HEK293 (cell line): ENCODE measurements around the gene MARVELD1.

Source experiments
- CTCF ChIA-PET: fragments of 350-600 bp; formaldehyde crosslinking; extraction: SDS; loops from one replicate; lab custom pipeline; 2021; ENCODE audit warnings: antibody characterized with exemption; lab: Yijun Ruan, JAX
- POLR2A ChIA-PET: fragments of 300-600 bp; formaldehyde crosslinking; extraction: SDS; loops from one replicate; lab custom pipeline; 2020; ENCODE audit warnings: antibody characterized with exemption, inconsistent platforms; lab: Yijun Ruan, JAX
- H3K27ac ChIP-seq: fragments of 200-500 bp; sonication (Bioruptor generic); 2 replicates; pipeline ENCODE4 v1.5.1; 2014; ENCODE audit warnings: low read depth, low read length, control low read depth, inconsistent platforms; ENCODE audit errors: extremely low read depth
- H3K36me3 ChIP-seq, 2 experiments: fragments of 200-500 bp in 1 of 2; sonication (Bioruptor generic) in 1 of 2; 1 replicate in 1 of 2; 2 replicates in 1 of 2; pipeline ENCODE4 v1.5.1; 2014 to 2017; ENCODE audit warnings: inconsistent platforms in 2 of 2, low read length in 2 of 2; ENCODE audit not compliant: control insufficient read depth in 2 of 2, insufficient read depth in 1 of 2
- H3K4me1 ChIP-seq: fragments of 200-500 bp; sonication (Bioruptor generic); 2 replicates; pipeline ENCODE4 v1.5.1; 2014; ENCODE audit warnings: mild to moderate bottlenecking, low read length, inconsistent platforms; ENCODE audit not compliant: control insufficient read depth, insufficient read depth
- H3K4me3 ChIP-seq: 2 replicates; pipeline ENCODE4 v1.5.1; 2011; ENCODE audit warnings: low read depth, mild to moderate bottlenecking, control low read depth, low read length, moderate library complexity
- H3K9me3 ChIP-seq: fragments of 200-500 bp; sonication (Bioruptor generic); 2 replicates; pipeline ENCODE4 v1.5.1; 2014; ENCODE audit warnings: low read depth, low read length, inconsistent platforms; ENCODE audit not compliant: control insufficient read depth, insufficient read depth
- BCL11A ChIP-seq: fragments of 450-650 bp; formaldehyde crosslinking; IDR thresholded peaks from 2 replicates; pipeline ENCODE4 v1.5.1; 2016; ENCODE audit warnings: low read depth, missing biosample characterization, missing genetic modification characterization
- GFI1B ChIP-seq: fragments of 450-650 bp; formaldehyde crosslinking; IDR thresholded peaks from 2 replicates; pipeline ENCODE4 v1.5.1; 2016; ENCODE audit warnings: missing biosample characterization, missing genetic modification characterization
- GLI2 ChIP-seq: fragments of 450-650 bp; formaldehyde crosslinking; IDR thresholded peaks from 2 replicates; pipeline ENCODE4; 2017; ENCODE audit warnings: missing biosample characterization, missing genetic modification characterization, low read depth, borderline replicate concordance
- HOXD13 ChIP-seq: sonication (generic); formaldehyde crosslinking; IDR thresholded peaks from 2 replicates; pipeline ENCODE4 v1.8.0; 2022; ENCODE audit warnings: missing genetic modification reagents, borderline replicate concordance
- OSR2 ChIP-seq: fragments of 450-650 bp; formaldehyde crosslinking; IDR thresholded peaks from 2 replicates; pipeline ENCODE4 v1.5.1; 2016; ENCODE audit warnings: missing biosample characterization, missing genetic modification characterization
- PRDM4 ChIP-seq: fragments of 450-650 bp; formaldehyde crosslinking; IDR thresholded peaks from 2 replicates; pipeline ENCODE4 v1.5.1; 2017; ENCODE audit warnings: missing biosample characterization, missing genetic modification characterization
- SCRT1 ChIP-seq: fragments of 450-650 bp; formaldehyde crosslinking; IDR thresholded peaks from 2 replicates; pipeline ENCODE4 v1.5.1; 2016; ENCODE audit warnings: missing biosample characterization, missing genetic modification characterization, borderline replicate concordance
- ZFHX2 ChIP-seq: fragments of 450-650 bp; formaldehyde crosslinking; conservative IDR thresholded peaks from 2 replicates; pipeline ENCODE4 v1.5.1; 2016; ENCODE audit warnings: missing biosample characterization, missing genetic modification characterization
- ZFP69B ChIP-seq: fragments of 450-650 bp; formaldehyde crosslinking; IDR thresholded peaks from 2 replicates; pipeline ENCODE4 v1.5.1; 2016; ENCODE audit warnings: missing biosample characterization, missing genetic modification characterization
- ZNF114 ChIP-seq: fragments of 450-650 bp; formaldehyde crosslinking; IDR thresholded peaks from 2 replicates; pipeline ENCODE4 v1.5.0; 2017; ENCODE audit warnings: missing biosample characterization, missing genetic modification characterization
- ZNF19 ChIP-seq: fragments of 450-650 bp; formaldehyde crosslinking; IDR thresholded peaks from 2 replicates; pipeline ENCODE4; 2016; ENCODE audit warnings: missing biosample characterization, missing genetic modification characterization, low read depth
- ZNF223 ChIP-seq: fragments of 450-650 bp; formaldehyde crosslinking; IDR thresholded peaks from 2 replicates; pipeline ENCODE4 v1.5.1; 2016; ENCODE audit warnings: missing biosample characterization, missing genetic modification characterization
- ZNF23 ChIP-seq: fragments of 450-650 bp; formaldehyde crosslinking; IDR thresholded peaks from 2 replicates; pipeline ENCODE4 v1.5.1; 2016; ENCODE audit warnings: missing biosample characterization, missing genetic modification characterization, borderline replicate concordance
- ZNF366 ChIP-seq: fragments of 450-650 bp; formaldehyde crosslinking; conservative IDR thresholded peaks from 2 replicates; pipeline ENCODE4 v1.5.1; 2016; ENCODE audit warnings: missing biosample characterization, missing genetic modification characterization
- ZNF37A ChIP-seq: fragments of 450-650 bp; IDR thresholded peaks from 2 replicates; pipeline ENCODE4 v1.5.1; 2018; ENCODE audit warnings: missing biosample characterization, missing genetic modification characterization
- ZNF426 ChIP-seq: fragments of 450-650 bp; formaldehyde crosslinking; IDR thresholded peaks from 2 replicates; pipeline ENCODE4 v1.5.1; 2017; ENCODE audit warnings: missing biosample characterization, missing genetic modification characterization, mild to moderate bottlenecking, inconsistent platforms, moderate library complexity
- ZNF639 ChIP-seq: fragments of 450-650 bp; formaldehyde crosslinking; IDR thresholded peaks from 2 replicates; pipeline ENCODE4 v1.5.1; 2016; ENCODE audit warnings: missing biosample characterization, missing genetic modification characterization
- ZNF747 ChIP-seq: fragments of 450-650 bp; formaldehyde crosslinking; IDR thresholded peaks from 2 replicates; pipeline ENCODE4 v1.5.1; 2016; ENCODE audit warnings: missing biosample characterization, missing genetic modification characterization
- ZNF76 ChIP-seq: fragments of 450-650 bp; formaldehyde crosslinking; IDR thresholded peaks from 2 replicates; pipeline ENCODE4; 2016; ENCODE audit warnings: low read depth, missing biosample characterization, missing genetic modification characterization, borderline replicate concordance
- ZNF830 ChIP-seq: fragments of 450-650 bp; IDR thresholded peaks from 2 replicates; pipeline ENCODE4 v1.5.0; 2018; ENCODE audit warnings: missing biosample characterization, missing genetic modification characterization, low read depth, mild to moderate bottlenecking, moderate library complexity
- TF ChIP-seq, protein P1 (sequence below): fragments of 450-650 bp; formaldehyde crosslinking; IDR thresholded peaks from 2 replicates; pipeline ENCODE4 v1.5.1; 2016; ENCODE audit warnings: missing biosample characterization, missing genetic modification characterization
- TF ChIP-seq, protein P2 (sequence below): fragments of 450-650 bp; formaldehyde crosslinking; conservative IDR thresholded peaks from 2 replicates; pipeline ENCODE4 v1.5.1; 2016; ENCODE audit warnings: low read depth, missing biosample characterization, missing genetic modification characterization
- TF ChIP-seq, protein P3 (sequence below): fragments of 450-650 bp; formaldehyde crosslinking; IDR thresholded peaks from 2 replicates; pipeline ENCODE4 v1.5.1; 2016; ENCODE audit warnings: missing biosample characterization, missing genetic modification characterization

Gene MARVELD1

GRCh38 chr10:97748116-97748515 is 34.6 kb downstream of the MARVELD1 start:
- Histone ChIP-seq H3K4me3 (no peak overlapping the region), H3K36me3 (peaks cover 24 to 94% of the 10 kb centered on the region in 2 experiments), H3K27ac (no peak overlapping the region), H3K4me1 (no peaks in the 10 kb centered on the region), H3K9me3 (no peaks in the 10 kb centered on the region)
- CTCF ChIA-PET = interaction anchor here (0.8 to 2.2 kb wide), 3 partner anchors 11 to 165 kb away, joined by 3 to 5 read pairs (median 3); no protein-coding TSS in a partner anchor
- TF ChIP-seq OSR2 (no peak), PRDM4 (tag by site-specific recombination) (no peak), BCL11A (tag by site-specific recombination) (no peak), ZNF114 (tag by site-specific recombination) (no peak), ZNF747 (tag by site-specific recombination) (no peak), ZNF426 (tag by site-specific recombination) (no peak), ZNF639 (tag by site-specific recombination) (no peak), ZNF366 (tag by site-specific recombination) (no peak), ZNF37A (tag by site-specific recombination) (no peak), ZFP69B (tag by site-specific recombination) (no peak), ZFHX2 (tag by site-specific recombination) (no peak), GFI1B (tag by site-specific recombination) (no peak), ZNF19 (tag by site-specific recombination) (no peak), ZNF23 (tag by site-specific recombination) (no peak)
- POLR2A ChIA-PET = interaction anchor here (0.6 to 0.8 kb wide), 2 partner anchors 11 to 61 kb away, joined by 3 read pairs; partner anchors contain the start of genes AVPI1 and ZFYVE27

- no peak overlapping the region for H3K4me3 ChIP-seq
- no peak overlapping the region for H3K27ac ChIP-seq
- peaks cover 20 to 96% of the 10 kb centered on the region in 2 experiments for H3K36me3 ChIP-seq
- H3K9me3 ChIP-seq = no peaks in the 10 kb centered on the region
- POLR2A ChIA-PET = interaction anchor here (0.7 kb wide), 1 partner anchor 61 kb away, joined by 7 read pairs; no protein-coding TSS in a partner anchor
- CTCF ChIA-PET = interaction anchor here (0.8 kb wide), 1 partner anchor 87 kb away, joined by 3 read pairs; no protein-coding TSS in a partner anchor
- H3K4me1 ChIP-seq = no peaks in the 10 kb centered on the region
- TF ChIP-seq GLI2 (tag by site-specific recombination) (no peak), ZNF830 (no peak), ZNF223 (tag by site-specific recombination) (no peak), SCRT1 (tag by site-specific recombination) (no peak), HOXD13 (CRISPR knock-in tag) (no peak), ZNF76 (no peak)
- TF ChIP-seq, protein P1, sequence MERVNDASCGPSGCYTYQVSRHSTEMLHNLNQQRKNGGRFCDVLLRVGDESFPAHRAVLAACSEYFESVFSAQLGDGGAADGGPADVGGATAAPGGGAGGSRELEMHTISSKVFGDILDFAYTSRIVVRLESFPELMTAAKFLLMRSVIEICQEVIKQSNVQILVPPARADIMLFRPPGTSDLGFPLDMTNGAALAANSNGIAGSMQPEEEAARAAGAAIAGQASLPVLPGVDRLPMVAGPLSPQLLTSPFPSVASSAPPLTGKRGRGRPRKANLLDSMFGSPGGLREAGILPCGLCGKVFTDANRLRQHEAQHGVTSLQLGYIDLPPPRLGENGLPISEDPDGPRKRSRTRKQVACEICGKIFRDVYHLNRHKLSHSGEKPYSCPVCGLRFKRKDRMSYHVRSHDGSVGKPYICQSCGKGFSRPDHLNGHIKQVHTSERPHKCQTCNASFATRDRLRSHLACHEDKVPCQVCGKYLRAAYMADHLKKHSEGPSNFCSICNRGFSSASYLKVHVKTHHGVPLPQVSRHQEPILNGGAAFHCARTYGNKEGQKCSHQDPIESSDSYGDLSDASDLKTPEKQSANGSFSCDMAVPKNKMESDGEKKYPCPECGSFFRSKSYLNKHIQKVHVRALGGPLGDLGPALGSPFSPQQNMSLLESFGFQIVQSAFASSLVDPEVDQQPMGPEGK (tag by site-specific recombination) = no peak
- TF ChIP-seq, protein P2, sequence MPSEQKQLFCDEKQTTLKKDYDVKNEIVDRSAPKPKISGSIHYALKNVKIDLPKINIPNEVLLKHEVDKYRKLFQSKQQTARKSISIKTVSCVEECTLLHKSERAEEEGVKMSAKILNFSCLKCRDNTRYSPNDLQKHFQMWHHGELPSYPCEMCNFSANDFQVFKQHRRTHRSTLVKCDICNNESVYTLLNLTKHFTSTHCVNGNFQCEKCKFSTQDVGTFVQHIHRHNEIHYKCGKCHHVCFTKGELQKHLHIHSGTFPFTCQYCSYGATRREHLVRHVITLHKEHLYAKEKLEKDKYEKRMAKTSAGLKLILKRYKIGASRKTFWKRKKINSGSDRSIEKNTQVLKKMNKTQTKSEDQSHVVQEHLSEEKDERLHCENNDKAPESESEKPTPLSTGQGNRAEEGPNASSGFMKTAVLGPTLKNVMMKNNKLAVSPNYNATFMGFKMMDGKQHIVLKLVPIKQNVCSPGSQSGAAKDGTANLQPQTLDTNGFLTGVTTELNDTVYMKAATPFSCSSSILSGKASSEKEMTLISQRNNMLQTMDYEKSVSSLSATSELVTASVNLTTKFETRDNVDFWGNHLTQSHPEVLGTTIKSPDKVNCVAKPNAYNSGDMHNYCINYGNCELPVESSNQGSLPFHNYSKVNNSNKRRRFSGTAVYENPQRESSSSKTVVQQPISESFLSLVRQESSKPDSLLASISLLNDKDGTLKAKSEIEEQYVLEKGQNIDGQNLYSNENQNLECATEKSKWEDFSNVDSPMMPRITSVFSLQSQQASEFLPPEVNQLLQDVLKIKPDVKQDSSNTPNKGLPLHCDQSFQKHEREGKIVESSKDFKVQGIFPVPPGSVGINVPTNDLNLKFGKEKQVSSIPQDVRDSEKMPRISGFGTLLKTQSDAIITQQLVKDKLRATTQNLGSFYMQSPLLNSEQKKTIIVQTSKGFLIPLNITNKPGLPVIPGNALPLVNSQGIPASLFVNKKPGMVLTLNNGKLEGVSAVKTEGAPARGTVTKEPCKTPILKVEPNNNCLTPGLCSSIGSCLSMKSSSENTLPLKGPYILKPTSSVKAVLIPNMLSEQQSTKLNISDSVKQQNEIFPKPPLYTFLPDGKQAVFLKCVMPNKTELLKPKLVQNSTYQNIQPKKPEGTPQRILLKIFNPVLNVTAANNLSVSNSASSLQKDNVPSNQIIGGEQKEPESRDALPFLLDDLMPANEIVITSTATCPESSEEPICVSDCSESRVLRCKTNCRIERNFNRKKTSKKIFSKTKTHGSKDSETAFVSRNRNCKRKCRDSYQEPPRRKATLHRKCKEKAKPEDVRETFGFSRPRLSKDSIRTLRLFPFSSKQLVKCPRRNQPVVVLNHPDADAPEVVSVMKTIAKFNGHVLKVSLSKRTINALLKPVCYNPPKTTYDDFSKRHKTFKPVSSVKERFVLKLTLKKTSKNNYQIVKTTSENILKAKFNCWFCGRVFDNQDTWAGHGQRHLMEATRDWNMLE (tag by site-specific recombination) = no peak
- TF ChIP-seq, protein P3, sequence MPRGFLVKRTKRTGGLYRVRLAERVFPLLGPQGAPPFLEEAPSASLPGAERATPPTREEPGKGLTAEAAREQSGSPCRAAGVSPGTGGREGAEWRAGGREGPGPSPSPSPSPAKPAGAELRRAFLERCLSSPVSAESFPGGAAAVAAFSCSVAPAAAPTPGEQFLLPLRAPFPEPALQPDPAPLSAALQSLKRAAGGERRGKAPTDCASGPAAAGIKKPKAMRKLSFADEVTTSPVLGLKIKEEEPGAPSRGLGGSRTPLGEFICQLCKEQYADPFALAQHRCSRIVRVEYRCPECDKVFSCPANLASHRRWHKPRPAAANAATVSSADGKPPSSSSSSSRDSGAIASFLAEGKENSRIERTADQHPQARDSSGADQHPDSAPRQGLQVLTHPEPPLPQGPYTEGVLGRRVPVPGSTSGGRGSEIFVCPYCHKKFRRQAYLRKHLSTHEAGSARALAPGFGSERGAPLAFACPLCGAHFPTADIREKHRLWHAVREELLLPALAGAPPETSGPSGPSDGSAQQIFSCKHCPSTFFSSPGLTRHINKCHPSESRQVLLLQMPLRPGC (tag by site-specific recombination) = no peak
Measured at GRCh38 chr10:97752956-97753355, 39.4 kb downstream of the MARVELD1 start.
